Spleen (tissue), 11 donors: ENCODE measurements around the gene RCOR3. TPM values are rescaled to one million over a fixed set of nuclear protein-coding genes. Genes with fewer than 3 reads are reported as not detected.

Experiments
- DNase-seq: peaks from one replicate; pipeline ENCODE4 v3.0.0-alpha.2; 2020
- H3K27ac ChIP-seq, 8 donors: fragments of 200-600 bp; sonication (generic) in 7 of 8; 1 replicate in 4 of 8; 2 replicates in 4 of 8; pipeline versions ENCODE4 v1.5.0 to v1.8.0; 2016 to 2021; ENCODE audit warnings: inconsistent platforms in 4 of 8, mild to moderate bottlenecking in 4 of 8, moderate library complexity in 1 of 8
- H3K27me3 ChIP-seq, 7 donors: fragments of 200-600 bp; sonication (generic) in 6 of 7; replicated peaks in 1 of 7; 1 replicate in 4 of 7; 2 replicates in 3 of 7; pipeline versions ENCODE4 v1.5.0 to v1.8.0; 2016 to 2021; ENCODE audit warnings: inconsistent platforms in 3 of 7, mild to moderate bottlenecking in 1 of 7
- H3K36me3 ChIP-seq, 6 donors: fragments of 200-600 bp; sonication (generic) in 5 of 6; 1 replicate in 4 of 6; 2 replicates in 2 of 6; pipeline versions ENCODE4 v1.5.0 to v1.8.0; 2016 to 2021; ENCODE audit warnings: inconsistent platforms in 2 of 6
- H3K4me1 ChIP-seq, 6 donors: fragments of 200-600 bp; sonication (generic) in 5 of 6; 1 replicate in 3 of 6; 2 replicates in 3 of 6; pipeline versions ENCODE4 v1.5.0 to v1.8.0; 2016 to 2021; ENCODE audit warnings: inconsistent platforms in 3 of 6
- H3K4me3 ChIP-seq, 8 donors: fragments of 200-600 bp; sonication (generic) in 7 of 8; 1 replicate in 4 of 8; 2 replicates in 4 of 8; pipeline versions ENCODE4 v1.5.0 to v1.8.0; 2016 to 2021; ENCODE audit warnings: inconsistent platforms in 4 of 8, mild to moderate bottlenecking in 4 of 8, moderate library complexity in 2 of 8
- H3K9me3 ChIP-seq, 8 donors: fragments of 200-600 bp; sonication (generic) in 7 of 8; 1 replicate in 4 of 8; 2 replicates in 4 of 8; pipeline versions ENCODE4 v1.5.0 to v1.8.0; 2016 to 2021; ENCODE audit warnings: inconsistent platforms in 4 of 8
- POLR2A ChIP-seq, 3 donors: fragments of 450-650 bp; IDR thresholded peaks; one replicate each; pipeline ENCODE4 v1.5.1; 2017; ENCODE audit warnings: antibody characterized with exemption in 3 of 3, mild to moderate bottlenecking in 1 of 3
- POLR2AphosphoS5 ChIP-seq, 3 donors: sonication (generic); formaldehyde crosslinking; IDR thresholded peaks; one replicate each; pipeline ENCODE4 v1.5.1; 2017; ENCODE audit warnings: antibody characterized with exemption in 3 of 3
- WGBS, 5 donors: extraction: QIAGEN DNeasy Blood & Tissue Kit in 3 of 5; methylation state at CpG; one replicate each; pipeline versions ENCODE4 v1.1.5 to v1.1.7; 2013 to 2018; 5-methylcytosine and 5-hydroxymethylcytosine counted together
- intact Hi-C: fragments of 100-400 bp; cut with DNase I; formaldehyde crosslinking; loops from one replicate; pipeline ENCODE4 v1.15.0; 2023; ENCODE audit warnings: low total_unique reads
- polyA plus RNA-seq, 3 donors: library from polyadenylated mRNA; stranded (reverse); fragments of 200-250 nt; gene quantifications; one replicate each; pipeline ENCODE4 v1.2.1, GENCODE V29; 2013
- total RNA-seq, 7 donors: library from RNA; depleted of rRNA in 3 of 7; stranded (reverse); fragments of >200 nt in 3 of 7; fragmentation: NEBNext Ultra II Directional in 4 of 7; extraction: Animal tissue kit (Norgen Biotek cat#: 25700) in 4 of 7; gene quantifications; one replicate each; pipeline versions ENCODE4 v1.1.0 to v1.2.1, GENCODE V29; 2016 to 2021
- TF ChIP-seq, protein P1 (sequence below), 11 experiments: fragments of 200-600 bp in 7 of 11; fragments of 450-650 bp in 4 of 11; sonication (generic) in 4 of 11; IDR thresholded peaks in 8 of 11; conservative IDR thresholded peaks in 3 of 11; 1 replicate in 7 of 11; 2 replicates in 4 of 11; pipeline versions ENCODE4 v1.4.0 to v1.8.0; 2016 to 2021; ENCODE audit warnings: antibody characterized with exemption in 11 of 11, inconsistent platforms in 4 of 11, mild to moderate bottlenecking in 1 of 11
- donor health status: healthy with polysubstance abuse.
- donor health status: DM: no; HTN: no; CAD: no; lungs with moderate emphysema.
- donor health status: DM: no; HTN: no; CAD: no.
- donor health status: Bipolar disorder and iron deficiency.
- donor health status: healthy.
- donor health status: DM: no; HTN: no; CAD: no.
- donor health status: DM: yes; HTN: yes; CAD: no.

RCOR3 gene
- total and polyA plus RNA-seq, 10 donors = 20.9 to 94.3 (median 66.3) TPM

DNA sequence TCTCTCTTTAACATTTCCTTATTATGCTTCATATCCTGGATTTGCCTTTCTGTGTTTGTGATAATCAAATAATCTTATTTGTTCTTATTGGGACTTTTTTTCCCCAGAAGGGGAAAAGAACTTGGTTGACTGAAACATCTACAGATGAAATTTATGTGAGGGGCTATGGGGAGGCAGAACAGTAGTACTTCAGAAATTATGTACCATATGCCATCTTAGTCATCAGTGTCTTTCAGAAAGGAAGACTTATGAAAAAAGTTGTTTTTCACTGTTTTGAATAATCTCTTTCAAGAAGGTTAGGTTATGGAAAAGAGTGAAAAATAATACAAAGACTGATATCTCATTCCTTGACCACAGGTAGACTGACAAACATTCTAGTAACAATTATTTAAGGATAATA lies 37.2 kb downstream of the RCOR3 start:
- Histone ChIP-seq H3K27me3 (no peaks in the 10 kb centered on the region), H3K4me3 (no peak overlapping the region), H3K27ac (no peak overlapping the region), H3K9me3 (no peaks in the 10 kb centered on the region), H3K36me3 (peaks cover 0 to 100% (median 59%) of the 10 kb centered on the region in 6 donors), H3K4me1 (no peaks in the 10 kb centered on the region)
- TF ChIP-seq, protein P1, sequence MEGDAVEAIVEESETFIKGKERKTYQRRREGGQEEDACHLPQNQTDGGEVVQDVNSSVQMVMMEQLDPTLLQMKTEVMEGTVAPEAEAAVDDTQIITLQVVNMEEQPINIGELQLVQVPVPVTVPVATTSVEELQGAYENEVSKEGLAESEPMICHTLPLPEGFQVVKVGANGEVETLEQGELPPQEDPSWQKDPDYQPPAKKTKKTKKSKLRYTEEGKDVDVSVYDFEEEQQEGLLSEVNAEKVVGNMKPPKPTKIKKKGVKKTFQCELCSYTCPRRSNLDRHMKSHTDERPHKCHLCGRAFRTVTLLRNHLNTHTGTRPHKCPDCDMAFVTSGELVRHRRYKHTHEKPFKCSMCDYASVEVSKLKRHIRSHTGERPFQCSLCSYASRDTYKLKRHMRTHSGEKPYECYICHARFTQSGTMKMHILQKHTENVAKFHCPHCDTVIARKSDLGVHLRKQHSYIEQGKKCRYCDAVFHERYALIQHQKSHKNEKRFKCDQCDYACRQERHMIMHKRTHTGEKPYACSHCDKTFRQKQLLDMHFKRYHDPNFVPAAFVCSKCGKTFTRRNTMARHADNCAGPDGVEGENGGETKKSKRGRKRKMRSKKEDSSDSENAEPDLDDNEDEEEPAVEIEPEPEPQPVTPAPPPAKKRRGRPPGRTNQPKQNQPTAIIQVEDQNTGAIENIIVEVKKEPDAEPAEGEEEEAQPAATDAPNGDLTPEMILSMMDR (IDR thresholded peaks at IDR 0.05 in 8 of 11, conservative IDR thresholded peaks at IDR 0.05 in 3 of 11) = no peak
- TF ChIP-seq POLR2A (IDR thresholded peaks at IDR 0.05) (no peak), POLR2AphosphoS5 (IDR thresholded peaks at IDR 0.05) (no peak)
- DNase-seq = no peak
- intact Hi-C loops = no loop called here

DNA sequence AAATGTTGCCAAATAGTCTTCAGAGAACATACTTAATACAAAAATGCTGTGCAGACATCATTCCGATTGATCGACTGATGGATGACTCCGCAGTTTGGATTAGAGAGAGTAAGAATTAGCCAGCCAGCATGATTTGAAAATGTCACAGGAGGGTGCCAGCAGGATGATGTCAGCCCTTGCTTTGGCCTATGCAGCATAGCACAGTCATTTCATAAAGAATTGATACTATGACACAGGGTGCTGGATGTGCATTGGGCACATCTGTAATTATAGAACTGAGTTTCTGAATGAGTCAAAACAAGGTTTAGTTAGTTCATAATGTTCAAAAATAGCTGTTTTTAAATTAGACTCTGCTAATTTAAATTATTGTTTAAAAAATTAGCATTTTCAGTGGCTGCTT lies 45.9 kb downstream of the RCOR3 start:
- Histone ChIP-seq H3K36me3 (peaks cover 0 to 86% (median 16%) of the 10 kb centered on the region in 6 donors), H3K27ac (no peak overlapping the region), H3K4me3 (no peak overlapping the region), H3K27me3 (no peaks in the 10 kb centered on the region), H3K9me3 (no peaks in the 10 kb centered on the region), H3K4me1 (peaks cover 0 to 6% (median 0%) of the 10 kb centered on the region in 6 donors)
- intact Hi-C loops = no loop called here
- no peak for DNase-seq
- TF ChIP-seq, protein P1 (IDR thresholded peaks at IDR 0.05 in 8 of 11, conservative IDR thresholded peaks at IDR 0.05 in 3 of 11) = no peak
- TF ChIP-seq POLR2AphosphoS5 (IDR thresholded peaks at IDR 0.05) = no peak
- TF ChIP-seq POLR2A (IDR thresholded peaks at IDR 0.05) = no peak
- WGBS, 5 donors = 86 to 98% (median 92%) methylated on average over 3 of the region's 3 CpGs

DNA sequence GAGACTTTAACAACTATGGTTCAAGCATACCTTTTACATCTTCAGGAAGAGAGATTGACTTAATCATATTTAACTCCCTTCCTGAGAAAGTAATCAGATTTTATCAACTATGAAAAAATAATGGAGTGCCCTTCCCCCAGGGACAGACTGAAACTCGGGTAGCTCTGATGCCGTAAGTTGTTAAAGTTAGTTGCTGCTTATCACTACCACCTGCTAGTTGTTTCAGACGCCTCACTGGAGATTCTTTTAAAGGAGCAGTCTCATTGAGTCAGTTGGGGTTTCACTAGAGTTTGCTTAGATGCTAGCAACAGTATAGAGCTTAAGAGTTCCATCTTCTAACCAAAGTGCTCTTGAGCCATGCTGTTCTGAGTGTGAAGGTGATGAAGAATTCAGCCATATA lies 50.5 kb downstream of the RCOR3 start:
- no peak for DNase-seq
- Histone ChIP-seq H3K4me1 (peaks cover 0 to 8% (median 0%) of the 10 kb centered on the region in 6 donors), H3K27me3 (no peaks in the 10 kb centered on the region), H3K4me3 (no peak overlapping the region), H3K9me3 (no peaks in the 10 kb centered on the region), H3K36me3 (peaks cover 0 to 71% (median 24%) of the 10 kb centered on the region in 6 donors), H3K27ac (no peak overlapping the region)
- intact Hi-C loops = loop anchor here (10.0 kb wide), 1 partner anchor 45 kb away; no protein-coding TSS in a partner anchor
- 75 to 83% (median 79%) methylated on average over 3 of the region's 3 CpGs for WGBS, 5 donors
- TF ChIP-seq POLR2AphosphoS5 (IDR thresholded peaks at IDR 0.05) = no peak

DNA sequence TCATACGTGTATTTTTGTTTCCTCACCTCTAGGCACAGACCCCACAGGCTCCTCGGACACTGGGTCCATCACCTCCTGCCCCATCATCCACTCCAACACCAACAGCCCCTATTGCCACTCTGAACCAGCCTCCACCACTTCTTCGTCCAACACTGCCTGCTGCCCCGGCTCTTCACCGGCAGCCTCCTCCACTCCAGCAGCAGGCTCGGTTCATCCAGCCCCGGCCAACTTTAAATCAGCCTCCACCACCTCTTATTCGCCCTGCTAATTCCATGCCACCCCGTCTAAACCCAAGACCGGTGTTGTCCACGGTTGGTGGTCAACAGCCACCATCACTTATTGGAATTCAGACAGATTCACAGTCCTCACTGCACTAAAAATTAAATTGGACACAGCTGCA lies 54.2 kb downstream of the RCOR3 start:
- Histone ChIP-seq H3K36me3 (peaks cover 0 to 69% (median 30%) of the 10 kb centered on the region in 6 donors), H3K4me3 (no peak overlapping the region), H3K4me1 (peaks cover 0 to 8% (median 0%) of the 10 kb centered on the region in 6 donors), H3K9me3 (no peaks in the 10 kb centered on the region), H3K27ac (no peak overlapping the region), H3K27me3 (no peaks in the 10 kb centered on the region)
- intact Hi-C loops = loop anchor here (10.0 kb wide), 1 partner anchor 49 kb away; no protein-coding TSS in a partner anchor
- no peak for DNase-seq
- TF ChIP-seq POLR2AphosphoS5 (IDR thresholded peaks at IDR 0.05) = peak in 1 of 3 donors; percentile 37
- TF ChIP-seq, protein P1 (IDR thresholded peaks at IDR 0.05 in 8 of 11, conservative IDR thresholded peaks at IDR 0.05 in 3 of 11) = no peak
- no peak for TF ChIP-seq POLR2A (IDR thresholded peaks at IDR 0.05)
- WGBS, 5 donors = 95 to 98% (median 96%) methylated on average over 11 of the region's 11 CpGs
